VCaP (cell line): ENCODE data around the gene MTRFR.
"Not testable (repeated sequence)": the region's sequence is repeated elsewhere in the genome, so short reads cannot be mapped to it uniquely, and the experiment has no call there.

Experiments used
- H3K27ac ChIP-seq: fragments of 450-650 bp; 2 replicates; pipeline ENCODE4 v1.5.1; 2017
- TF ChIP-seq, protein P1 (sequence below): fragments of 450-650 bp; conservative IDR thresholded peaks from 2 replicates; pipeline ENCODE4 v1.5.1; 2017; ENCODE audit warnings: mild to moderate bottlenecking, moderate library complexity

Gene MTRFR

GRCh38 chr12:123232807-123233504 lies at the start of gene MTRFR, which contains the start of gene MPHOSPH9:
TSS of gene MTRFR (plus strand) at chr12:123233436. CDS start at chr12:123253675, 20,239 bp downstream.
TSS of gene MPHOSPH9 (minus strand) at chr12:123233141. CDS start at chr12:123230364, 2,777 bp downstream.
- peak within 1 kb of the TSS; percentile 93 for H3K27ac ChIP-seq
- TF ChIP-seq, protein P1, sequence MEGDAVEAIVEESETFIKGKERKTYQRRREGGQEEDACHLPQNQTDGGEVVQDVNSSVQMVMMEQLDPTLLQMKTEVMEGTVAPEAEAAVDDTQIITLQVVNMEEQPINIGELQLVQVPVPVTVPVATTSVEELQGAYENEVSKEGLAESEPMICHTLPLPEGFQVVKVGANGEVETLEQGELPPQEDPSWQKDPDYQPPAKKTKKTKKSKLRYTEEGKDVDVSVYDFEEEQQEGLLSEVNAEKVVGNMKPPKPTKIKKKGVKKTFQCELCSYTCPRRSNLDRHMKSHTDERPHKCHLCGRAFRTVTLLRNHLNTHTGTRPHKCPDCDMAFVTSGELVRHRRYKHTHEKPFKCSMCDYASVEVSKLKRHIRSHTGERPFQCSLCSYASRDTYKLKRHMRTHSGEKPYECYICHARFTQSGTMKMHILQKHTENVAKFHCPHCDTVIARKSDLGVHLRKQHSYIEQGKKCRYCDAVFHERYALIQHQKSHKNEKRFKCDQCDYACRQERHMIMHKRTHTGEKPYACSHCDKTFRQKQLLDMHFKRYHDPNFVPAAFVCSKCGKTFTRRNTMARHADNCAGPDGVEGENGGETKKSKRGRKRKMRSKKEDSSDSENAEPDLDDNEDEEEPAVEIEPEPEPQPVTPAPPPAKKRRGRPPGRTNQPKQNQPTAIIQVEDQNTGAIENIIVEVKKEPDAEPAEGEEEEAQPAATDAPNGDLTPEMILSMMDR, result no peak

GRCh38 chr12:123187637-123188036 lies 45.6 kb upstream of the MTRFR start:
- TF ChIP-seq, protein P1, result no peak
- no peak overlapping the region for H3K27ac ChIP-seq

DNA sequence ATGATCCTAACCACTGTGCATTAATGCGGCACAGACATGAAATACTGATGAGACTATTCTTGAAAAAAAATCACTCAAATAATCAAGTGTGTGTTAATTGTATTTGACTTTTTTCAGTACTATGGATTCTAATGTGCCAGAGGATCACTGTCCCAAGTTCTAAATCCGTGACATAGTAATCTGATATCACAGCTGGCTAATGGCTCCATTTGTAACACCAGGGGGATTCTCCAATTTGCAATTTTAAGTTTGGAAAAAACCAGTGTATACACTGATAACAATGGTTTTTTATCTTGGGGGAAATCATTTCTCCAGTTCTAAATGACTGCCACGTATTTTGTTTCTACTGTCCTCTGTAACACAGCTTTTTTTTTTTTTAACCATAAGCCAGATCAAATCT lies 33.3 kb upstream of the MTRFR start:
- TF ChIP-seq, protein P1, result no peak
- no peak overlapping the region for H3K27ac ChIP-seq

- H3K27ac ChIP-seq, result no peak overlapping the region
- TF ChIP-seq, protein P1, result no peak
Observed at GRCh38 chr12:123200414-123200813, 32.8 kb upstream of the MTRFR start.

DNA sequence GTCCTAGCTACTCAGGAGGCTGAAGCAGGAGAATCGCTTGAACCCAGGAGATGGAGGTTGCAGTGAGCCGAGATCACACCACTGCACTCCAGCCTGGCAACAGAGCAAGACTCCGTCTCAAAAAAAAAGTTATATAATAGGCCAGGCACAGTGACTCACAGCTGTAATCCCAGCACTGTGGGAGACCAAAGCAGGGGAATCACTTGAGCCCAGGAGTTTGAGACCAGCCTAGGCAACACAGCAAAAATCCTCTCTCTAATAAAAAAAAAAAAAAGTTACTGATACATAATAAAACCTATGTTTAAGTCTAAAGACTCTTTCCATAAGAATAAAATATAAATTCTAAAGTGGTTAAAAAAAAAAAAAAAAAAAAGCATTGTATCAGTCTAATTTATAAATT lies 26.4 kb upstream of the MTRFR start:
- not testable (repeated sequence) for H3K27ac ChIP-seq

DNA sequence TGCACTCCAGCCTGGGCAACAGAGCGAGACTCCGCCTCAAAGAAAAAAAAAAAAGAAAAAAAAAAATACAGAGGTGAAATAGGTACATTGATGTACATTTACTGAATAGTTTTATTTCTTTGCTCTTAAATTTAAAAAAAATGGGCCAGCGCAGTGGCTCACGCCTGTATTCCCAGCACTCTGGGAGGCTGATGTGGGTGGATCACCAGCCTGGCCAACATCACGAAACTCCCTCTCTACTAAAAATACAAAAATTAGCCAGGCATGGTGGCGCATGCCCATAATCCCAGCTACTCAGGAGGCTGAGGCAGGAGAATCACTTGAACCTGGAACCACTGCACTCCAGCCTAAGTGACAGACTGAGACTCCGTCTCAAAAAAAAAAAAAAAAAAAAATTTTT lies 25.4 kb upstream of the MTRFR start:
- H3K27ac ChIP-seq, result not testable (repeated sequence)

- TF ChIP-seq, protein P1, result no peak
- no peak overlapping the region for H3K27ac ChIP-seq
Observed at GRCh38 chr12:123223241-123223668, 10.0 kb upstream of the MTRFR start.

DNA sequence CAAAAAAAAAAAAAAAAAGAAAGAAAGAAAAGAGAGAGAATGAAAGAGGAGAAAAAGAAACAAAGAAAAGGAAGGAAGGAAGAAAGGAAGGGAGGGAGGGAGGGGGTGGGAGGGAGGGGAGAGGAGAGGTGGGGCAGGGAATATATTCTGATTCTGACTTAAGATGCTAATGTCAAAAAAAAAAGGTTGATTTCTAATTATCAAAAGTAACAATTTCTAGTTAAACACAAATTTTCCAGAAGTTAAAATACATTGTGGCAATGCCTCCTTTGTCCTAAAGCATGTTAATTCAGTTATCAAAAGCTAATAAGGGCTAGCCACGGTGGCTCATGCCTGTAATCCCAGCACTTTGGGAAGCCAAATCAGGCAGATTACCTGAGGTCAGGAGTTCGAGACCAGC lies 7.8 kb upstream of the MTRFR start:
- no peak overlapping the region for H3K27ac ChIP-seq
- TF ChIP-seq, protein P1, result no peak
